GM18867 (cell line): Measurements from ENCODE around the gene GPR137B.
"Not testable (repeated sequence)": the region's sequence is repeated elsewhere in the genome, so short reads cannot be mapped to it uniquely, and the experiment has no call there.

ENCODE experiments used
- ATAC-seq: cut with Tn5 transposase; IDR thresholded peaks from one replicate; pipeline ENCODE4 v1.9.1; 2021; ENCODE audit warnings: mild to moderate bottlenecking, moderate library complexity; ENCODE audit not compliant: unreplicated experiment

GPR137B gene

GRCh38 chr1:236143104-236143948 is 987 bp downstream of the GPR137B start:
- ATAC-seq: no peak

- ATAC-seq: no peak
These were observed 1.7 kb downstream of the GPR137B start for GRCh38 chr1:236144033-236144432.

- ATAC-seq: peak; percentile 52
These were observed 2.3 kb downstream of the GPR137B start for GRCh38 chr1:236144446-236145150.

GRCh38 chr1:236147068-236147467 is 4.7 kb downstream of the GPR137B start:
- ATAC-seq: no peak

GRCh38 chr1:236147521-236148469 is 5.5 kb downstream of the GPR137B start:
- ATAC-seq: no peak

- ATAC-seq: no peak
These were observed 6.1 kb downstream of the GPR137B start for GRCh38 chr1:236148470-236148845.

- no peak for ATAC-seq
These were observed 6.8 kb downstream of the GPR137B start for GRCh38 chr1:236149003-236149595.

- no peak for ATAC-seq
These were observed 7.4 kb downstream of the GPR137B start for GRCh38 chr1:236149696-236150228.

GRCh38 chr1:236150311-236150955 is 8.1 kb downstream of the GPR137B start:
- ATAC-seq: no peak

- ATAC-seq: no peak
These were observed 8.6 kb downstream of the GPR137B start for GRCh38 chr1:236150986-236151385.

GRCh38 chr1:236151739-236152424 is 9.5 kb downstream of the GPR137B start:
- no peak for ATAC-seq

- ATAC-seq: no peak
These were observed 11.8 kb downstream of the GPR137B start for GRCh38 chr1:236154126-236154525.

GRCh38 chr1:236154671-236155398 is 12.5 kb downstream of the GPR137B start:
- no peak for ATAC-seq

GRCh38 chr1:236155399-236155767 is 13.0 kb downstream of the GPR137B start:
- ATAC-seq: no peak

GRCh38 chr1:236155841-236156503 is 13.6 kb downstream of the GPR137B start:
- no peak for ATAC-seq

- ATAC-seq: peak; percentile 79
These were observed 14.3 kb downstream of the GPR137B start for GRCh38 chr1:236156512-236157208.

GRCh38 chr1:236158072-236158471 is 15.7 kb downstream of the GPR137B start:
- ATAC-seq: not testable (repeated sequence)

GRCh38 chr1:236158719-236159118 is 16.4 kb downstream of the GPR137B start:
- ATAC-seq: no peak
